Smooth muscle cell (in vitro differentiated cells): ENCODE measurements around the gene MYO1H. TPM values are rescaled to one million over a fixed set of nuclear protein-coding genes. Genes with fewer than 3 reads are reported as not detected.

Experiments
- DNase-seq: peaks from one replicate; lab custom pipeline; 2025; ENCODE audit not compliant: unreplicated experiment; lab: John Stamatoyannopoulos, UW
- H2AFZ ChIP-seq: fragments of 200-600 bp; sonication (generic); 2 replicates; pipeline ENCODE4 v1.6.0; 2016; ENCODE audit warnings: antibody characterized with exemption, low read depth, mild to moderate bottlenecking
- H3F3A ChIP-seq: fragments of 200-600 bp; sonication (generic); 2 replicates; pipeline ENCODE4 v1.6.0; 2017; ENCODE audit warnings: antibody characterized with exemption, low read depth
- H3K27ac ChIP-seq: fragments of 200-600 bp; sonication (generic); 2 replicates; pipeline ENCODE4 v1.5.1; 2016; ENCODE audit warnings: low read depth, mild to moderate bottlenecking
- H3K27me3 ChIP-seq: fragments of 200-600 bp; sonication (generic); 2 replicates; pipeline ENCODE4 v1.6.1; 2016; ENCODE audit warnings: low read depth, mild to moderate bottlenecking
- H3K36me3 ChIP-seq: fragments of 200-600 bp; sonication (generic); 2 replicates; pipeline ENCODE4 v1.5.1; 2016; ENCODE audit warnings: low read depth
- H3K4me1 ChIP-seq: fragments of 200-600 bp; sonication (generic); 2 replicates; pipeline ENCODE4 v1.5.1; 2016; ENCODE audit warnings: low read depth
- H3K4me2 ChIP-seq: fragments of 200-600 bp; sonication (generic); 2 replicates; pipeline ENCODE4 v1.6.0; 2016; ENCODE audit warnings: mild to moderate bottlenecking
- H3K4me3 ChIP-seq: fragments of 200-600 bp; sonication (generic); 2 replicates; pipeline ENCODE4 v1.5.1; 2016; ENCODE audit warnings: mild to moderate bottlenecking
- H3K79me2 ChIP-seq: fragments of 200-600 bp; sonication (generic); 2 replicates; pipeline ENCODE4 v1.6.0; 2016; ENCODE audit warnings: low read depth, mild to moderate bottlenecking
- H3K9ac ChIP-seq: fragments of 200-600 bp; sonication (generic); 2 replicates; pipeline ENCODE4 v1.6.0; 2016; ENCODE audit warnings: low read depth
- H3K9me3 ChIP-seq: fragments of 200-600 bp; sonication (generic); replicated peaks from 2 replicates; pipeline ENCODE4 v1.5.1; 2016; ENCODE audit warnings: low read depth
- H4K20me1 ChIP-seq: fragments of 200-600 bp; sonication (generic); 2 replicates; pipeline ENCODE4 v1.6.0; 2016; ENCODE audit warnings: low read depth
- CTCF ChIP-seq: fragments of 200-600 bp; sonication (generic); IDR thresholded peaks from 2 replicates; pipeline ENCODE4 v1.5.1; 2017; ENCODE audit warnings: borderline replicate concordance, mild to moderate bottlenecking, antibody characterized with exemption; ENCODE audit not compliant: insufficient read depth, poor library complexity, severe bottlenecking
- WGBS: methylation state at CpG from one replicate; pipeline ENCODE4 v1.1.7; 2016; ENCODE audit warnings: low lambda C conversion rate; 5-methylcytosine and 5-hydroxymethylcytosine counted together
- polyA plus RNA-seq: library from polyadenylated mRNA; unstranded; fragments of >200 nt; fragmentation: Nextera tagmentation; extraction: Ambion mirVana; gene quantifications from 2 replicates; pipeline ENCODE4 v1.2.1, GENCODE V29; 2016
- total RNA-seq: library from RNA; depleted of rRNA; stranded (reverse); fragments of >200 nt; gene quantifications from 2 replicates; pipeline ENCODE4 v1.2.3, GENCODE V29; 2014

The MYO1H gene
- total and polyA plus RNA-seq, 2 experiments from 2014 or later, result 0.03 to 2.3 TPM

- H3K9me3 ChIP-seq, result no peaks in the 10 kb centered on the region
- H3K9ac ChIP-seq, result no peak overlapping the region
- peaks cover 8% of the 10 kb centered on the region for H3K4me1 ChIP-seq
- no peak overlapping the region for H2AFZ ChIP-seq
- 81% methylated on average over 7 of the region's 7 CpGs for WGBS
- no peak overlapping the region for H3K27ac ChIP-seq
- H3K27me3 ChIP-seq, result no peaks in the 10 kb centered on the region
- no peak for DNase-seq
- no peaks in the 10 kb centered on the region for H4K20me1 ChIP-seq
- no peaks in the 10 kb centered on the region for H3K79me2 ChIP-seq
- H3F3A ChIP-seq, result no peaks in the 10 kb centered on the region
- no peak for TF ChIP-seq CTCF
- H3K4me2 ChIP-seq, result no peak overlapping the region
- no peak overlapping the region for H3K4me3 ChIP-seq
- H3K36me3 ChIP-seq, result no peaks in the 10 kb centered on the region
These were observed 16.3 kb upstream of the MYO1H start for GRCh38 chr12:109331301-109331952.

- H3K27ac ChIP-seq, result no peak overlapping the region
These were observed 12.8 kb upstream of the MYO1H start for GRCh38 chr12:109334887-109335286.

GRCh38 chr12:109336593-109336992 is 11.1 kb upstream of the MYO1H start:
- no peak for TF ChIP-seq CTCF
- Histone ChIP-seq H3K27me3 (no peaks in the 10 kb centered on the region), H3K4me2 (no peak overlapping the region), H3F3A (no peaks in the 10 kb centered on the region), H3K9me3 (no peaks in the 10 kb centered on the region), H3K9ac (no peak overlapping the region), H3K36me3 (no peaks in the 10 kb centered on the region), H3K4me1 (peaks cover 5% of the 10 kb centered on the region), H4K20me1 (no peaks in the 10 kb centered on the region), H3K4me3 (no peak overlapping the region), H2AFZ (no peak overlapping the region), H3K79me2 (no peaks in the 10 kb centered on the region), H3K27ac (no peak overlapping the region)
- 68% methylated on average over 1 of the region's 1 CpG for WGBS
- DNase-seq, result no peak

More at GRCh38 chr12:109334887-109335286, 12.8 kb upstream of the MYO1H start:
- H3K36me3 ChIP-seq, result no peaks in the 10 kb centered on the region
- no peaks in the 10 kb centered on the region for H3K27me3 ChIP-seq
- peaks cover 8% of the 10 kb centered on the region for H3K4me1 ChIP-seq
- H3K9me3 ChIP-seq, result no peaks in the 10 kb centered on the region
- H3K4me2 ChIP-seq, result no peak overlapping the region
- H2AFZ ChIP-seq, result no peak overlapping the region
- DNase-seq, result no peak
- H3K79me2 ChIP-seq, result no peaks in the 10 kb centered on the region
- no peak overlapping the region for H3K9ac ChIP-seq
- no peak for TF ChIP-seq CTCF
- H3K4me3 ChIP-seq, result no peak overlapping the region
- H4K20me1 ChIP-seq, result no peaks in the 10 kb centered on the region
- H3F3A ChIP-seq, result no peaks in the 10 kb centered on the region
- WGBS, result 100% methylated on average over 2 of the region's 2 CpGs

- H3F3A ChIP-seq, result no peaks in the 10 kb centered on the region
- H3K9ac ChIP-seq, result no peak overlapping the region
- no peaks in the 10 kb centered on the region for H3K36me3 ChIP-seq
- H3K27ac ChIP-seq, result no peak overlapping the region
- no peaks in the 10 kb centered on the region for H3K9me3 ChIP-seq
- H3K4me1 ChIP-seq, result no peaks in the 10 kb centered on the region
- no peak overlapping the region for H2AFZ ChIP-seq
- DNase-seq, result no peak
- no peaks in the 10 kb centered on the region for H3K79me2 ChIP-seq
- no peak overlapping the region for H3K4me2 ChIP-seq
- H3K27me3 ChIP-seq, result peaks cover 11% of the 10 kb centered on the region
- 40% methylated on average over 2 of the region's 2 CpGs for WGBS
- H4K20me1 ChIP-seq, result no peaks in the 10 kb centered on the region
- TF ChIP-seq CTCF, result no peak
- H3K4me3 ChIP-seq, result no peak overlapping the region
These were observed 4.0 kb upstream of the MYO1H start for GRCh38 chr12:109343677-109344076.
